ENCODE measurements around the gene ABCB1.

The ABCB1 gene

DNA sequence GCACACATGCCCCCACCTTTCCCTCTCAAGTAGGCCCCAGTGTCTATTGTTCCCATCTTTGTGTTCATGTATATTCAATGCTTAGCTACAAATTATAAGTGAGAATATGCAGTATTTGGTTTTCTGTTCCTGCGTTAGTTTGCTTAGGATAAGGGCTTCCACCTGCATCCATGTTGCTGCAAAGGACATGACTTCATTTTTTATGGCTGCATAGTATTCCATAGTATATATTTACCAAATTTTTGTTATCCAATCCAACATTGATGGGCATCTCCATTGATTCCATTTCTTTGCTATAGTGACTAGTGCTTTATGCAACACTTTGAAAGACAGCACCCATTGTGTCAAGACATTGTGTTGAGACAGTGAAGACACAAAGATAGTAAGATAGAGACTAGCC, 106.2 kb downstream of the ABCB1 start:
- no peak for DNase-seq (ENCODE audit: low spot score)
- TF ChIP-seq CTCF (IDR thresholded peaks at IDR 0.05; ENCODE audit: extremely low read depth, insufficient read depth, missing control alignments): no peak
- in situ Hi-C loops (cut with MboI; ENCODE audit: low pct_unique_long_range_greater_than_20kb, low sequenced_read_pairs, unreplicated experiment): no loop called here

DNA sequence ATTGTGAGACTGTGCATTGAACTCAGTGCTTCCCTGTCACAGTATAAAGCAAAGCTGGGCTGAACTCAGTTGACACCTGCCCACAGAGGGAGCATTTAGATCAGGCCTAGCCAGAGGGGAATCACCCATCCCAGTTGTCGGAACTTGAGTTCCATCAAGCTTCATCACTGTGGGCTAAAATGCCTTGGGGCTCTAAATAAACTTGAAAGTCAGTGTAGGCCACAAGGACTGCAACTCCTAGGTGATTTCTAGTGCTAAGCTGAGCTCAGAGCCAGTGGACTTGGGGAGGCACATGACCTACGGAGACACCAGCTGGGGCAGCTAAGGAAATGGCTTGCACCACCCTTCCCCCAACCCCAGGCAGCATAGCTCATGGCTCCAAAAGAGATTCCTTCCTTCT, 117.6 kb downstream of the ABCB1 start:
- TF ChIP-seq CTCF (IDR thresholded peaks at IDR 0.05; ENCODE audit: extremely low read depth, insufficient read depth, missing control alignments): no peak
- DNase-seq (ENCODE audit: low spot score): no peak
- in situ Hi-C loops (cut with MboI; ENCODE audit: low pct_unique_long_range_greater_than_20kb, low sequenced_read_pairs, unreplicated experiment): no loop called here

GRCh38 chr7:87482115-87482514, 118.6 kb downstream of the ABCB1 start:
- DNase-seq (ENCODE audit: low spot score): no peak
- in situ Hi-C loops (cut with MboI; ENCODE audit: low pct_unique_long_range_greater_than_20kb, low sequenced_read_pairs, unreplicated experiment): no loop called here
- no peak for TF ChIP-seq CTCF (IDR thresholded peaks at IDR 0.05; ENCODE audit: extremely low read depth, insufficient read depth, missing control alignments)

DNA sequence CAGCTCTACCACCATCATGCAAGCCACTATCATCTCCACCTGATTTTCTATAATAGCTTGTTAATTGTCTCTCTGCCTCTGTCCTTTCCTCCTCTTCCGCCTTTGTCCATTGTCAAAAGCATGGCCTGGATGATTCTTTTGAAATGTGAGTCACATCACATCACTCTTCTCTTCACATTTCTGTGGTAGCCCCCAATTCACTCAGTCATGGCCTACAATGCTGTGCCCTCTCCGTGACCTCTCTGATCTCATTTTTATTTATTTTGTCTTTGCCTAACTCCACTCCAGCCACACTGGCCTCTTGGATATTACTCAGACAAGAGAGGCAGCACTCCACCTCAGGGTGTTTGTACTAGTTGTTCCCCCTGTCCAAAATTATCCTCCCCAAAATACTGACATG, 120.3 kb downstream of the ABCB1 start:
- in situ Hi-C loops (cut with MboI; ENCODE audit: low pct_unique_long_range_greater_than_20kb, low sequenced_read_pairs, unreplicated experiment): no loop called here
- no peak for TF ChIP-seq CTCF (IDR thresholded peaks at IDR 0.05; ENCODE audit: extremely low read depth, insufficient read depth, missing control alignments)
- DNase-seq (ENCODE audit: low spot score): no peak

DNA sequence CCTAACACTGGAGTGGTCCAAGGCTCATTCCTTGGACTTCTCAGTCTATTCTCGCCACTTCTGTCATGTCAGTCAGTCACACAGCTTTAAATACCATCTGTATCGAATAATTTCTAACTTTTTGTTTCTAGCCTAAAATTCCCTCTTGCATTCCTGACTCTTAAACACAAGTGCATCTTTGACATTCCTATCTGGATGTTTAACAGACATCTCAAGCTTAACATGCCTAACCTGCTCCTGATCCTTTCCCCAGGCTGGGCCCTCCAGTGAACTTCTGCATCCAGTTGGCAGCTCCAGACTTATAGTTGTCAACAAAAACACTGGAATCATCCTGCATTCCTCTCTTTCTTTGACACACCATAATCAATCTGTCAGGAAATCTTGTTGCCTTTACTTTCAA, 120.7 kb downstream of the ABCB1 start:
- TF ChIP-seq CTCF (IDR thresholded peaks at IDR 0.05; ENCODE audit: extremely low read depth, insufficient read depth, missing control alignments): no peak
- no peak for DNase-seq (ENCODE audit: low spot score)
- in situ Hi-C loops (cut with MboI; ENCODE audit: low pct_unique_long_range_greater_than_20kb, low sequenced_read_pairs, unreplicated experiment): no loop called here

DNA sequence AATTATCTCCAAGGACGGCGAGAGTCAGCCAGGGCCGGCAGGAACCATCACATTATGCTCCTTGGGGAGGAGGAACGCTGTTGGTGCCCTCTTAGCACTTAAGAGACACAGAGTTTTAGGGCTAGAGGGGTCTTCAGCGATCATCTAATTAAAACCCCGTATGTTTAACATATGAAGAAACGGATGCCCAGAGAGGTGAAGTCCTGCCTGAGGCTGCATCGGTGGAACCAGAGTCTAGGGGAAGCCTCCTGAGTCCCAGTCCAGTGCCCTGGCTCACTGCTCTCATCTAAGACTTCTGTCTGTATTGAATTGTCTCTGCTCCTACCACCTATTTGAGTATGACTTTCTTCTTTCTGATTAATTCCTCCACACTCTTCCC, 124.5 kb downstream of the ABCB1 start:
- in situ Hi-C loops (cut with MboI; ENCODE audit: low pct_unique_long_range_greater_than_20kb, low sequenced_read_pairs, unreplicated experiment): no loop called here
- no peak for TF ChIP-seq CTCF (IDR thresholded peaks at IDR 0.05; ENCODE audit: extremely low read depth, insufficient read depth, missing control alignments)
- no peak for DNase-seq (ENCODE audit: low spot score)

Data from GM13977 (cell line).